Forelimb muscle (tissue), 1 donor: ENCODE measurements around the gene GGN. TPM values are rescaled to one million over a fixed set of nuclear protein-coding genes. Genes with fewer than 3 reads are reported as not detected.

Source experiments
- polyA plus RNA-seq: library from polyadenylated mRNA; unstranded; fragments of 120-200 nt; gene quantifications from one replicate; pipeline ENCODE4 v1.2.1, GENCODE V29; 2013; ENCODE audit not compliant: insufficient read length

Gene GGN
- polyA plus RNA-seq, 1 donor, result 0.43 TPM

Other genes with a start within 250 kb of the GGN start
- gene DPF1, start 163.8 kb downstream of the GGN start, polyA plus RNA-seq, result 3.7 TPM
- 13.4 TPM for gene PPP1R14A, start 131.7 kb downstream of the GGN start, polyA plus RNA-seq
- gene SPINT2, start 123.5 kb downstream of the GGN start, polyA plus RNA-seq, result 4.8 TPM
- gene C19orf33, start 83.8 kb downstream of the GGN start, polyA plus RNA-seq, result not detected
- gene YIF1B, start 72.1 kb downstream of the GGN start, polyA plus RNA-seq, result 27.4 TPM
- gene KCNK6, start 68.2 kb downstream of the GGN start, polyA plus RNA-seq, result 2.4 TPM
- gene CATSPERG, start 52.2 kb downstream of the GGN start, polyA plus RNA-seq, result 3.4 TPM
- 117 TPM for gene PSMD8, start 13.5 kb downstream of the GGN start, polyA plus RNA-seq
- gene SPRED3, start 663 bp upstream of the GGN start, polyA plus RNA-seq, result 0.59 TPM
- 9.5 TPM for gene FAM98C, start 15.1 kb upstream of the GGN start, polyA plus RNA-seq
- gene RASGRP4, start 38.2 kb upstream of the GGN start, polyA plus RNA-seq, result 2.3 TPM
- 572 TPM for gene RYR1, start 45.7 kb upstream of the GGN start, polyA plus RNA-seq
- 13.6 TPM for gene MAP4K1, start 229.9 kb upstream of the GGN start, polyA plus RNA-seq
- gene EIF3K, start 231.2 kb upstream of the GGN start, polyA plus RNA-seq, result 363 TPM